Endodermal cell (in vitro differentiated cells): Measurements from ENCODE around the gene FTO. TPM values are rescaled to one million over a fixed set of nuclear protein-coding genes. Genes with fewer than 3 reads are reported as not detected.

Experiments
- DNase-seq: peaks from one replicate; pipeline ENCODE4 v3.0.0-alpha.2; 2017
- H3K27ac ChIP-seq: 2 replicates; pipeline ENCODE4 v1.5.1; 2013; ENCODE audit warnings: mild to moderate bottlenecking, low read depth, low read length, moderate library complexity
- H3K27me3 ChIP-seq: 2 replicates; pipeline ENCODE4 v1.6.1; 2013; ENCODE audit warnings: mild to moderate bottlenecking, low read length, moderate library complexity; ENCODE audit not compliant: insufficient read depth, control insufficient read depth, poor library complexity, severe bottlenecking
- H3K36me3 ChIP-seq: 2 replicates; pipeline ENCODE4 v1.7.0; 2013; ENCODE audit warnings: mild to moderate bottlenecking, low read length, moderate library complexity; ENCODE audit not compliant: control insufficient read depth, insufficient read depth
- H3K4me1 ChIP-seq: one replicate; pipeline ENCODE4 v1.7.0; 2013; ENCODE audit warnings: low read length; ENCODE audit not compliant: control insufficient read depth, insufficient read depth
- H3K4me3 ChIP-seq: 2 replicates; pipeline ENCODE4 v1.5.1; 2013; ENCODE audit warnings: mild to moderate bottlenecking, low read length, moderate library complexity
- H3K9ac ChIP-seq: 2 replicates; pipeline ENCODE4 v1.6.1; 2013; ENCODE audit warnings: mild to moderate bottlenecking, low read length, moderate library complexity; ENCODE audit not compliant: poor library complexity, severe bottlenecking; ENCODE audit errors: extremely low read depth
- H3K9me3 ChIP-seq: 2 replicates; pipeline ENCODE4 v1.6.1; 2013; ENCODE audit warnings: mild to moderate bottlenecking, low read length, moderate library complexity; ENCODE audit not compliant: control insufficient read depth
- H3K27ac Mint-ChIP-seq: 2 replicates; pipeline ENCODE4 v1.8.0; 2020; ENCODE audit warnings: mixed read lengths
- H3K27me3 Mint-ChIP-seq: 2 replicates; pipeline ENCODE4 v1.8.0; 2021; ENCODE audit warnings: mild to moderate bottlenecking, mixed read lengths; ENCODE audit not compliant: insufficient read depth
- H3K36me3 Mint-ChIP-seq: 2 replicates; pipeline ENCODE4 v1.8.0; 2020; ENCODE audit warnings: low read depth, mixed read lengths
- H3K4me1 Mint-ChIP-seq: 2 replicates; pipeline ENCODE4 v1.8.0; 2020; ENCODE audit warnings: mixed read lengths
- H3K4me3 Mint-ChIP-seq: 2 replicates; pipeline ENCODE4 v1.8.0; 2020; ENCODE audit warnings: mild to moderate bottlenecking, moderate library complexity, mixed read lengths
- H3K9me3 Mint-ChIP-seq: 2 replicates; pipeline ENCODE4 v1.8.0; 2020; ENCODE audit warnings: mild to moderate bottlenecking, mixed read lengths
- WGBS, 2 experiments: methylation state at CpG; one replicate each; pipeline versions ENCODE4 v1.1.5 to v1.1.7; 2013; ENCODE audit warnings: missing lambda C conversion rate in 2 of 2, mixed read lengths in 1 of 2; ENCODE audit not compliant: insufficient coverage in 1 of 2, insufficient read length in 1 of 2; 5-methylcytosine and 5-hydroxymethylcytosine counted together
- total RNA-seq, 2 donors: library from RNA; stranded (reverse); fragmentation: NEBNext Ultra II Directional in 1 of 2; extraction: Animal tissue kit (Norgen Biotek cat#: 25700) in 1 of 2; gene quantifications; 2 replicates in 1 of 2; 3 replicates in 1 of 2; pipeline ENCODE4 v1.2.1, GENCODE V29; 2021
- TF ChIP-seq, protein P1 (sequence below): fragments of 200-600 bp; sonication (generic); conservative IDR thresholded peaks from 2 replicates; pipeline ENCODE4 v1.5.0; 2021; ENCODE audit warnings: antibody characterized with exemption, mild to moderate bottlenecking

FTO gene
- total RNA-seq, 2 donors from 2014 or later = 80.3 to 102 TPM

DNA sequence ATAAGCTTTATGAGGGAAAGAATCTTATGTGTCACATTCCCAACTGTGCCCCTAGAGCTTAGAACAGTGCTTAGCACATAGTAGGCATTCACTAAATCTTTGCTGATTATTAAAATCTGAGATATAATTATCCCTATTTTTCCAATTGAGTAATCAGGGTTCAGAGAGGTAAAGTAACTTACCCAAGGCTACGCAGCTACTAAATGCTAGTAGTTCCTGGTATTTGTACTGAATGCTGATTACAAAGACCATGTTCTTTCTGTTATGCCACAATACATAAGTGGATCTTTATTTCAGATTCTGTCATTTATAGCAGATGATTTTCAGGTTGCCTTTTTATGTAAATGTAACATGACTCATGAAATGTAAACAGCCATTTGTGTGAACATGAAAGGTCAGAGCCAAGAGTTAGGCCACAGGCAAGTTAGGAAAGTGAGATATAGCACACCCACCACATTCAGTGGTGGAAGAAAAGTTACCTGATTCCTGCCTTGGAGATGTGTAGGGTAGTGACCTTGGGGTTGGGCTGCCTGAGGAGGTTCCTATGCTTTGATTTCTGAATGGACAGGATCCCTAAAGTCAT, 77.2 kb downstream of the FTO start:
- H3K9me3 Mint-ChIP-seq = no peaks in the 10 kb centered on the region

DNA sequence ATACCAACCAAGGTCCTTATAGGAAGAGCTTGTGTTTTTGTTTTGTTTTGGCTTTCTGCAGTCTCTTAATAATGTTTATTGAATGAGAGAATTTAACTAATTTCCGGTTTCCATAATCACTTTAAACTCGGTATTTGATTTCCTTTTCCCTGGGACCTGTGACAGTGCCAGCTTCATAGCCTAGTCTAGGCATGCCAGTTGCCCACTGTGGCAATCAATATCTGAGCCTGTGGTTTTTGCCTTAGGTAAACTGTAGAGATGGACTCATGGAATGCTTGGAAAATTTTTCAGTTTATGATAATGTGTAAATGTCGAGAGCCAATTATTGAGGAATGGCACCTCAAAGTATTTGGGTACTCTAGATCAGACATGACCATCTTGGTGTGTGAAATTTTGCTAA, 78.2 kb downstream of the FTO start:
- no peaks in the 10 kb centered on the region for H3K9me3 ChIP-seq
- Mint-ChIP-seq H3K9me3 (no peaks in the 10 kb centered on the region), H3K4me1 (peaks cover 8% of the 10 kb centered on the region), H3K4me3 (no peak overlapping the region), H3K36me3 (no peaks in the 10 kb centered on the region), H3K27ac (no peak overlapping the region), H3K27me3 (no peaks in the 10 kb centered on the region)
- H3K27me3 ChIP-seq = no peaks in the 10 kb centered on the region
- no peaks in the 10 kb centered on the region for H3K36me3 ChIP-seq
- no peaks in the 10 kb centered on the region for H3K4me1 ChIP-seq
- no peak for DNase-seq
- no peak overlapping the region for H3K9ac ChIP-seq
- TF ChIP-seq, protein P1, sequence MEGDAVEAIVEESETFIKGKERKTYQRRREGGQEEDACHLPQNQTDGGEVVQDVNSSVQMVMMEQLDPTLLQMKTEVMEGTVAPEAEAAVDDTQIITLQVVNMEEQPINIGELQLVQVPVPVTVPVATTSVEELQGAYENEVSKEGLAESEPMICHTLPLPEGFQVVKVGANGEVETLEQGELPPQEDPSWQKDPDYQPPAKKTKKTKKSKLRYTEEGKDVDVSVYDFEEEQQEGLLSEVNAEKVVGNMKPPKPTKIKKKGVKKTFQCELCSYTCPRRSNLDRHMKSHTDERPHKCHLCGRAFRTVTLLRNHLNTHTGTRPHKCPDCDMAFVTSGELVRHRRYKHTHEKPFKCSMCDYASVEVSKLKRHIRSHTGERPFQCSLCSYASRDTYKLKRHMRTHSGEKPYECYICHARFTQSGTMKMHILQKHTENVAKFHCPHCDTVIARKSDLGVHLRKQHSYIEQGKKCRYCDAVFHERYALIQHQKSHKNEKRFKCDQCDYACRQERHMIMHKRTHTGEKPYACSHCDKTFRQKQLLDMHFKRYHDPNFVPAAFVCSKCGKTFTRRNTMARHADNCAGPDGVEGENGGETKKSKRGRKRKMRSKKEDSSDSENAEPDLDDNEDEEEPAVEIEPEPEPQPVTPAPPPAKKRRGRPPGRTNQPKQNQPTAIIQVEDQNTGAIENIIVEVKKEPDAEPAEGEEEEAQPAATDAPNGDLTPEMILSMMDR = no peak
- H3K27ac ChIP-seq = no peak overlapping the region
- H3K4me3 ChIP-seq = no peak overlapping the region
- WGBS, 2 experiments = 87 to 100% methylated on average over 3 of the region's 3 CpGs

More for the DNA sequence above, 77.2 kb downstream of the FTO start:
- DNase-seq = no peak
- no peak overlapping the region for H3K9ac ChIP-seq
- no peak overlapping the region for H3K27ac Mint-ChIP-seq
- H3K4me3 Mint-ChIP-seq = no peak overlapping the region
- WGBS, 2 experiments = 92% methylated on average over 1 of the region's 1 CpG; no CpG with 5 or more reads in 1 of the 2 experiments
- no peaks in the 10 kb centered on the region for H3K27me3 ChIP-seq
- H3K27ac ChIP-seq = no peak overlapping the region
- H3K36me3 Mint-ChIP-seq = no peaks in the 10 kb centered on the region
- H3K36me3 ChIP-seq = no peaks in the 10 kb centered on the region
- H3K27me3 Mint-ChIP-seq = no peaks in the 10 kb centered on the region
- no peaks in the 10 kb centered on the region for H3K9me3 ChIP-seq
- no peak overlapping the region for H3K4me3 ChIP-seq
- TF ChIP-seq, protein P1 = no peak
- peaks cover 9% of the 10 kb centered on the region for H3K4me1 Mint-ChIP-seq
- peaks cover 3% of the 10 kb centered on the region for H3K4me1 ChIP-seq

DNA sequence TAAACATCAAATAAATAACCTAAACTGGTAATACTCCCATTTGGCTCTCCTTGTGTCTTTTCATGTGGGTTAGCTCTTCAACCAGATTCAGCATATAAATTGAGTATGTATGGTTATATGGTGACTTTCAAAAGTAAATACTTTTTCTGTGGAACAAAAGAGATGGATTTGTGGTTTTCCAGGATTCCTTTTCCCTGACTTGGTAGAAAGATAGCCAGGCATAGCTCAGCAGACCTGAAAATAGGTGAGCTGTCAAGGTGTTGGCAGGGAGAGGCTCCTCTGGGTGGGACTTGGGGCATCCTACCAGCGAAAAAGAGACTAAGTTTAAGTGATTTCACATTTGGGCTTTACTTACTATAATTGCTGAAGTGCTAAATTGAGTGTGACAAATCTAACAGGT, 80.3 kb downstream of the FTO start:
- Histone ChIP-seq H3K27ac (no peak overlapping the region), H3K4me1 (no peaks in the 10 kb centered on the region), H3K36me3 (no peaks in the 10 kb centered on the region), H3K9me3 (no peaks in the 10 kb centered on the region), H3K27me3 (no peaks in the 10 kb centered on the region), H3K4me3 (no peak overlapping the region), H3K9ac (no peak overlapping the region)
- TF ChIP-seq, protein P1 = no peak
- 96 to 100% methylated on average over 1 of the region's 1 CpG for WGBS, 2 experiments
- H3K4me1 Mint-ChIP-seq = peaks cover under 1% of the 10 kb centered on the region
- no peak overlapping the region for H3K27ac Mint-ChIP-seq
- H3K27me3 Mint-ChIP-seq = no peaks in the 10 kb centered on the region
- H3K4me3 Mint-ChIP-seq = no peak overlapping the region
- DNase-seq = no peak
- H3K9me3 Mint-ChIP-seq = no peaks in the 10 kb centered on the region
- H3K36me3 Mint-ChIP-seq = no peaks in the 10 kb centered on the region
